Loucy (cell line): ENCODE results near the gene GRN.

Experiments used
- CTCF ChIP-seq: fragments of 200-600 bp; sonication (generic); conservative IDR thresholded peaks from 2 replicates; pipeline ENCODE4 v1.5.1; 2014; ENCODE audit warnings: mild to moderate bottlenecking, antibody characterized with exemption, low read length
- EZH2phosphoT487 ChIP-seq: fragments of 200-600 bp; IDR thresholded peaks from 2 replicates; pipeline ENCODE4 v1.6.1; 2018; ENCODE audit warnings: antibody characterized with exemption, mild to moderate bottlenecking, moderate library complexity, borderline replicate concordance

- TF ChIP-seq CTCF (no peak), EZH2phosphoT487 (no peak)
These were observed 11.7 kb upstream of the GRN start for GRCh38 chr17:44333371-44333770.
